ENCODE measurements around the gene NFE2L2.

- TF ChIP-seq STAT1 (IDR thresholded peaks at IDR 0.05; ENCODE audit: unreplicated experiment) (no peak), CTCF (conservative IDR thresholded peaks at IDR 0.05; ENCODE audit: low read depth in 2 of 2) (no peak), POLR2AphosphoS5 (IDR thresholded peaks at IDR 0.05; ENCODE audit: low read depth) (no peak), EZH2 (IDR thresholded peaks at IDR 0.05; ENCODE audit: low read depth, unreplicated experiment) (no peak), EZH2phosphoT487 (IDR thresholded peaks at IDR 0.05; ENCODE audit: unreplicated experiment) (no peak), REST (IDR thresholded peaks at IDR 0.05; ENCODE audit: unreplicated experiment) (no peak), JUNB (IDR thresholded peaks at IDR 0.05; ENCODE audit: unreplicated experiment) (no peak)
Observed at GRCh38 chr2:177184606-177185005, 79.9 kb downstream of the NFE2L2 start.

Data from GM23338 (cell line).